ENCODE data around the gene RNASE11.

DNA sequence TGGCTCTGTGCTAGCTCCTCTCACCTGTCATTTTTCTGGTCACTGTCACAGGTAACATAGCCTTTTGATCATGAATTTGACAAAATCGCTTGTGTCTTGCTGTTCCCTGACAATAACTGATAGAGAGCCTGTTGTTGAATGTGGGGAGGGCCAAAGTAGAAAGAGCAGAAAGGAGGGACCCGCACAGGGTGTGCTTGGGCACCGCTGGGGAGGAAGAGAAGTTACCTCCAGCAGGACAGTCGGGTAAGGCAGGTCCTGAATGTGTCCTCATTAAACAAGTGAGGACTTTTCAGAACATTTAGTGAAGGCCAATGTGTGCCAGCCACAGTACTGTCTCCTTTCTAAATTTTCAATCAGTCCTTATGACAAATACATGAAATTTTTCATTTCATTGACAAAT lies 3.4 kb upstream of the RNASE11 start, which contains the start of gene RNASE12:
- TF ChIP-seq, protein P1, sequence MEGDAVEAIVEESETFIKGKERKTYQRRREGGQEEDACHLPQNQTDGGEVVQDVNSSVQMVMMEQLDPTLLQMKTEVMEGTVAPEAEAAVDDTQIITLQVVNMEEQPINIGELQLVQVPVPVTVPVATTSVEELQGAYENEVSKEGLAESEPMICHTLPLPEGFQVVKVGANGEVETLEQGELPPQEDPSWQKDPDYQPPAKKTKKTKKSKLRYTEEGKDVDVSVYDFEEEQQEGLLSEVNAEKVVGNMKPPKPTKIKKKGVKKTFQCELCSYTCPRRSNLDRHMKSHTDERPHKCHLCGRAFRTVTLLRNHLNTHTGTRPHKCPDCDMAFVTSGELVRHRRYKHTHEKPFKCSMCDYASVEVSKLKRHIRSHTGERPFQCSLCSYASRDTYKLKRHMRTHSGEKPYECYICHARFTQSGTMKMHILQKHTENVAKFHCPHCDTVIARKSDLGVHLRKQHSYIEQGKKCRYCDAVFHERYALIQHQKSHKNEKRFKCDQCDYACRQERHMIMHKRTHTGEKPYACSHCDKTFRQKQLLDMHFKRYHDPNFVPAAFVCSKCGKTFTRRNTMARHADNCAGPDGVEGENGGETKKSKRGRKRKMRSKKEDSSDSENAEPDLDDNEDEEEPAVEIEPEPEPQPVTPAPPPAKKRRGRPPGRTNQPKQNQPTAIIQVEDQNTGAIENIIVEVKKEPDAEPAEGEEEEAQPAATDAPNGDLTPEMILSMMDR (IDR thresholded peaks at IDR 0.05; ENCODE audit: borderline replicate concordance, extremely low read depth, low read length, poor library complexity, severe bottlenecking) = no peak
- no peak for TF ChIP-seq EZH2 (IDR thresholded peaks at IDR 0.05; ENCODE audit: borderline replicate concordance, low read depth, low read length, severe bottlenecking)
